ENCODE measurements around the gene SRP19. TPM values are rescaled to one million over a fixed set of nuclear protein-coding genes. Genes with fewer than 3 reads are reported as not detected.

SRP19 gene
- total and polyA plus RNA-seq, 9 of the 15 experiments (the other 6 are each of a cell fraction or from before 2014, with no cell fraction given) = 52.3 to 357 (median 146) TPM

GRCh38 chr5:112895682-112896081, 34.6 kb downstream of the SRP19 start:
- ChIA-PET POLR2A (interaction anchor here (0.8 to 1.3 kb wide), 5 partner anchors 9 to 35 kb away, joined by 3 to 4 read pairs (median 3); partner anchors contain the start of gene SRP19), CTCF (ENCODE audit: low intra/inter-chr PET ratio) (interaction anchor here (0.8 kb wide), 1 partner anchor 26 kb away, joined by 3 read pairs; no protein-coding TSS in a partner anchor)
- Histone ChIP-seq H4K20me1 (replicated peaks; ENCODE audit: control insufficient read depth, insufficient read depth, low read length) (no peaks in the 10 kb centered on the region; the same call in 1 of the 2 replicates), H3K79me2 (ENCODE audit: control insufficient read depth, insufficient read depth, low read length) (no peaks in the 10 kb centered on the region), H3K9ac (ENCODE audit: insufficient read depth in 1 of 2, low read depth in 2 of 2, low read length in 2 of 2) (no peak overlapping the region), H3K9me1 (ENCODE audit: control insufficient read depth, insufficient read depth, low read length) (no peaks in the 10 kb centered on the region), H3K4me3 (no peak overlapping the region), H3K9me3 (replicated peaks; ENCODE audit: control insufficient read depth, insufficient read depth, low read depth, low read length) (no peaks in the 10 kb centered on the region), H3K4me2 (ENCODE audit: insufficient read depth, low read length) (no peak overlapping the region), H3K27ac (ENCODE audit: extremely low read depth, low read depth, low read length) (no peak overlapping the region), H3K27me3 (ENCODE audit: control insufficient read depth in 2 of 2, insufficient read depth in 2 of 2, low read length in 2 of 2) (no peaks in the 10 kb centered on the region), H2AFZ (ENCODE audit: low read depth, low read length) (no peak overlapping the region), H3K4me1 (replicated peaks in 1 of 2; ENCODE audit: control insufficient read depth in 2 of 2, insufficient read depth in 2 of 2, low read length in 2 of 2) (no peaks in the 10 kb centered on the region), H3K36me3 (ENCODE audit: control insufficient read depth, insufficient read depth, low read length) (peaks cover 57% of the 10 kb centered on the region)
- no peak for DNase-seq (ENCODE audit: extremely low read depth in 1 of 4, low spot score in 3 of 4)
- no peak for ATAC-seq
- no peak for FAIRE-seq
- intact Hi-C loops (cut with micrococcal nuclease) = no loop called here
- TF ChIP-seq ZBED1 (IDR thresholded peaks at IDR 0.05) (no peak), ZNF79 (CRISPR knock-in tag; IDR thresholded peaks at IDR 0.05; ENCODE audit: low read depth) (no peak), HMG20A (CRISPR knock-in tag; conservative IDR thresholded peaks at IDR 0.05) (no peak), ZNF511 (CRISPR knock-in tag; IDR thresholded peaks at IDR 0.05) (no peak), ZNF436 (CRISPR knock-in tag; IDR thresholded peaks at IDR 0.05) (no peak), NFIC (IDR thresholded peaks at IDR 0.05) (no peak), CBX3 (IDR thresholded peaks at IDR 0.05; ENCODE audit: borderline replicate concordance in 1 of 2, low read length in 2 of 2) (no peak), NFIX (CRISPR knock-in tag; IDR thresholded peaks at IDR 0.05; ENCODE audit: low read depth) (no peak), KAT7 (CRISPR knock-in tag; IDR thresholded peaks at IDR 0.05; ENCODE audit: borderline replicate concordance) (no peak), ARID3B (CRISPR knock-in tag; IDR thresholded peaks at IDR 0.05; ENCODE audit: borderline replicate concordance) (no peak), ZC3H8 (IDR thresholded peaks at IDR 0.05) (no peak), CREM (IDR thresholded peaks at IDR 0.05; ENCODE audit: low read depth) (no peak), HMG20B (CRISPR knock-in tag; IDR thresholded peaks at IDR 0.05) (no peak)
- BruUV-seq (replicated peaks) = no TSS peak
- 91% methylated on average over 3 of the region's 3 CpGs for WGBS (ENCODE audit: insufficient coverage, low coverage, missing lambda C conversion rate)
- in situ Hi-C loops (cut with MboI) = no loop called here
